AG10803 (cell line): Measurements from ENCODE around the gene CADPS2.

Experiments used
- DNase-seq: peaks from one replicate; pipeline ENCODE4 v3.0.0; 2010; ENCODE audit warnings: low read depth
- H3K4me3 ChIP-seq: 2 replicates; pipeline ENCODE4 v1.5.1; 2011; ENCODE audit warnings: mild to moderate bottlenecking, low read length, control low read depth
- CTCF ChIP-seq: conservative IDR thresholded peaks from 2 replicates; pipeline ENCODE4 v1.5.1; 2011; ENCODE audit warnings: mild to moderate bottlenecking, low read length, control low read depth, inconsistent platforms

CADPS2 gene

DNA sequence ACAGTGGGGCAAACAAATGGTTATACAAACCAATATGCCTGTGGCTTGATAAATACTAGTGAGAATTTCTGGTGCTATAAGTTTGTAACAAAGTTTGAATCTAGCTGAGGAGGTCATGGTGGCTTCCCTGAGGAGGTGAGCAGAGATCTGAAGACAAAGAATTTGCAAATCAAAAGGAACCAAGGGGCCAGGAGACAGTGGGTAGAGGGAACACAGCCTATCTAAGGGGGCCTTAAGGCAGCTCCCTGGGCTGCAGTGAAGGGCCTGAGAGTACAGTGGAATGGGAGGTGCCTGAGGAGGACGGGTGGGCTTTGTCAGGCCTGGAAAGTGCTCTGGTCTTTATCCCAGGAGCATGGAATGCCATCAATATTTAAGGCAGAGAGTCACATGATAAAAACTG is 209.1 kb downstream of the CADPS2 start:
- TF ChIP-seq CTCF: no peak
- H3K4me3 ChIP-seq: no peak overlapping the region
- no peak for DNase-seq

DNA sequence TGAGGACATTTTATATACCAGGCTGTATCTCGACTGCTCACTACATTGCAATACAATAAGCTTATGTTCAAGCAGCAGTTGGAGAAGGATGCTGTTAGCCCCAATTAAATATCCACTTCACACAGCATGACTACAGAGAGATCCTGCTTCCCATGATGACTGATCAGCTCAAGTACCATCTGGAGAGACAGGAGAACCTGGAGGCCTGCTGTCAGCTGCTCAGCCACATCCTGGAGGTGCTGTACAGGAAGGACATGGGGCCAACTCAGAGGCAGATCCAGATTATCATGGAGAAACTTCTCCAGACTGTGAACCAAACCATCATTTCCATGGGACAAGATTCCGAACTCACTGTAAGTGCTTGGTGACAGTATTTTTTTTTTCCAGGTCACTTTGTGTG is 209.8 kb downstream of the CADPS2 start:
- no peak for TF ChIP-seq CTCF

GRCh38 chr7:122675621-122676020 is 210.6 kb downstream of the CADPS2 start:
- no peak overlapping the region for H3K4me3 ChIP-seq
- DNase-seq: no peak
- no peak for TF ChIP-seq CTCF

More for the DNA sequence above, 209.8 kb downstream of the CADPS2 start:
- no peak overlapping the region for H3K4me3 ChIP-seq
- no peak for DNase-seq

DNA sequence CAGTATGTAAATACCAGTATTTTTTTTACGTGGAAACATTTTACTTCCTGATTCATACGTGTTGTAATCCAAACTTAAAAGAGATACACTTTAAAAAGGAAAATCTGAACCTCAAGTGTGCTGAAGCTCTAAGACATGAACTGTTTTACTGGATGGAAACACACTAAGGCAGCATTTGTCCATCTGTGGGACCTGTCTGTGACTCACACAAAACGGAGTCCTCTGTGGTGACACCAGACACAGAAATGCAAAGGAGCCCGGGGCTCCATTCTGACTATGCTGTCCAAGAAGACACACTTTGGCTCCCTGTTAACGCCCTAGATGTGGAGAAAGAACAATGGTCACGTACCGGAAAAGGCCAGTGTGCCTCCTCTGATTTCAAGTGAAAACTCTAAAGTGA is 211.2 kb downstream of the CADPS2 start:
- no peak for DNase-seq
- TF ChIP-seq CTCF: no peak
- no peak overlapping the region for H3K4me3 ChIP-seq

GRCh38 chr7:122674502-122674901 is 211.8 kb downstream of the CADPS2 start:
- H3K4me3 ChIP-seq: no peak overlapping the region
- DNase-seq: peak; percentile 47
- TF ChIP-seq CTCF: no peak

DNA sequence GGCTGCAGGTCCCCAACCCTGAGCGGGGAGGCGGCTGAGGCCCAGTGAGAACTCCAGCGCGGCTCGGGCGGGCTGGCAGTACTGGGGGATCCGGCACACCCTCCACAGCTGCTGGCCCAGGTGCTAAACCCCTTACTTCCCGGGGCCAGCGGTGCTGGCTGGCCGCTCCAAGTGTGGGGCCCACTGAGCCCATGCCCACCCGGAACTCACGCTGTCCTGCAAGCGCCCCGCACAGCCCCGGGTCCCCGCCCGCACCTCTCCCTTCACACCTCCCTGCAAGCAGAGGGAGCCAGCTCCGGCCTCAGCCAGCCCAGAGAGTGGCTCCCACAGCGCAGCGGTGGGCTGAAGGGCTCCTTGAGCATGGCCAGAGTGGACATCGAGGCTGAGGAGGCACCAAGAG is 212.3 kb downstream of the CADPS2 start:
- no peak for DNase-seq
- H3K4me3 ChIP-seq: no peak overlapping the region
- no peak for TF ChIP-seq CTCF

- no peak overlapping the region for H3K4me3 ChIP-seq
- no peak for TF ChIP-seq CTCF
- no peak for DNase-seq
These were observed 213.7 kb downstream of the CADPS2 start for GRCh38 chr7:122672536-122672935.
